Measurements from ENCODE around the gene CPVL. TPM values are rescaled to one million over a fixed set of nuclear protein-coding genes. Genes with fewer than 3 reads are reported as not detected.

CPVL gene
- total RNA-seq, 1 donor from 2014 or later = 25.9 TPM

GRCh38 chr7:29000717-29001076 is 145.6 kb downstream of the CPVL start:
- no peak for TF ChIP-seq CTCF (IDR thresholded peaks at IDR 0.05; ENCODE audit: insufficient read depth, low read length, poor library complexity, severe bottlenecking)

GRCh38 chr7:28999895-29000716 is 146.2 kb downstream of the CPVL start:
- Histone ChIP-seq H3K36me3 (ENCODE audit: control insufficient read depth, insufficient read depth, low read length) (no peaks in the 10 kb centered on the region), H3K4me3 (ENCODE audit: low read depth, low read length) (no peak overlapping the region), H3K27me3 (ENCODE audit: control insufficient read depth, insufficient read depth, low read length) (no peaks in the 10 kb centered on the region)
- TF ChIP-seq CTCF (IDR thresholded peaks at IDR 0.05; ENCODE audit: insufficient read depth, low read length, poor library complexity, severe bottlenecking) = no peak
- no peak for DNase-seq (ENCODE audit: low read depth)

More at GRCh38 chr7:29000717-29001076, 145.6 kb downstream of the CPVL start:
- no peak for DNase-seq (ENCODE audit: low read depth)
- no peaks in the 10 kb centered on the region for H3K27me3 ChIP-seq (ENCODE audit: control insufficient read depth, insufficient read depth, low read length)
- no peaks in the 10 kb centered on the region for H3K36me3 ChIP-seq (ENCODE audit: control insufficient read depth, insufficient read depth, low read length)
- no peak overlapping the region for H3K4me3 ChIP-seq (ENCODE audit: low read depth, low read length)

- TF ChIP-seq CTCF (IDR thresholded peaks at IDR 0.05; ENCODE audit: insufficient read depth, low read length, poor library complexity, severe bottlenecking) = no peak
- Histone ChIP-seq H3K27me3 (ENCODE audit: control insufficient read depth, insufficient read depth, low read length) (no peaks in the 10 kb centered on the region), H3K36me3 (ENCODE audit: control insufficient read depth, insufficient read depth, low read length) (no peaks in the 10 kb centered on the region), H3K4me3 (ENCODE audit: low read depth, low read length) (no peak overlapping the region)
- DNase-seq (ENCODE audit: low read depth) = no peak
These were observed 146.9 kb downstream of the CPVL start for GRCh38 chr7:28999427-28999826.

- Histone ChIP-seq H3K27me3 (ENCODE audit: control insufficient read depth, insufficient read depth, low read length) (no peaks in the 10 kb centered on the region), H3K4me3 (ENCODE audit: low read depth, low read length) (no peak overlapping the region), H3K36me3 (ENCODE audit: control insufficient read depth, insufficient read depth, low read length) (no peaks in the 10 kb centered on the region)
- TF ChIP-seq CTCF (IDR thresholded peaks at IDR 0.05; ENCODE audit: insufficient read depth, low read length, poor library complexity, severe bottlenecking) = no peak
- no peak for DNase-seq (ENCODE audit: low read depth)
These were observed 148.2 kb downstream of the CPVL start for GRCh38 chr7:28998105-28998504.

- Histone ChIP-seq H3K36me3 (ENCODE audit: control insufficient read depth, insufficient read depth, low read length) (no peaks in the 10 kb centered on the region), H3K4me3 (ENCODE audit: low read depth, low read length) (no peak overlapping the region), H3K27me3 (ENCODE audit: control insufficient read depth, insufficient read depth, low read length) (no peaks in the 10 kb centered on the region)
- TF ChIP-seq CTCF (IDR thresholded peaks at IDR 0.05; ENCODE audit: insufficient read depth, low read length, poor library complexity, severe bottlenecking) = no peak
- no peak for DNase-seq (ENCODE audit: low read depth)
These were observed 149.5 kb downstream of the CPVL start for GRCh38 chr7:28996836-28997235.

GRCh38 chr7:28993371-28993770 is 153.0 kb downstream of the CPVL start:
- no peak for DNase-seq (ENCODE audit: low read depth)

More at GRCh38 chr7:28993371-28993770, 153.0 kb downstream of the CPVL start:
- Histone ChIP-seq H3K4me3 (ENCODE audit: low read depth, low read length) (no peak overlapping the region), H3K27me3 (ENCODE audit: control insufficient read depth, insufficient read depth, low read length) (no peaks in the 10 kb centered on the region), H3K36me3 (ENCODE audit: control insufficient read depth, insufficient read depth, low read length) (no peaks in the 10 kb centered on the region)
- no peak for TF ChIP-seq CTCF (IDR thresholded peaks at IDR 0.05; ENCODE audit: insufficient read depth, low read length, poor library complexity, severe bottlenecking)

All from kidney epithelial cell (primary cell).